Esophagus (tissue), 2 donors: Measurements from ENCODE around the gene KRT83. TPM values are rescaled to one million over a fixed set of nuclear protein-coding genes. Genes with fewer than 3 reads are reported as not detected.

Experiments used
- H3K27ac ChIP-seq, 2 donors: one replicate each; pipeline ENCODE4 v1.5.1; 2013; ENCODE audit warnings: low read depth in 2 of 2, mild to moderate bottlenecking in 2 of 2, inconsistent platforms in 1 of 2, low read length in 1 of 2, moderate library complexity in 1 of 2
- H3K27me3 ChIP-seq, 2 donors: one replicate each; pipeline ENCODE4 v1.6.1; 2013; ENCODE audit warnings: low read length in 2 of 2, control low read depth in 1 of 2, mild to moderate bottlenecking in 1 of 2; ENCODE audit not compliant: insufficient read depth in 2 of 2, control insufficient read depth in 1 of 2
- H3K36me3 ChIP-seq, 2 donors: one replicate each; pipeline ENCODE4 v1.6.1; 2013; ENCODE audit warnings: low read length in 1 of 2; ENCODE audit not compliant: control insufficient read depth in 2 of 2, insufficient read depth in 2 of 2
- H3K4me1 ChIP-seq, 2 donors: one replicate each; pipeline ENCODE4 v1.6.1; 2013; ENCODE audit warnings: low read length in 1 of 2; ENCODE audit not compliant: control insufficient read depth in 2 of 2, insufficient read depth in 2 of 2
- H3K4me3 ChIP-seq, 2 donors: one replicate each; pipeline ENCODE4 v1.5.1; 2013; ENCODE audit warnings: low read length in 2 of 2, mild to moderate bottlenecking in 2 of 2, low read depth in 1 of 2, moderate library complexity in 1 of 2
- H3K9me3 ChIP-seq, 2 donors: one replicate each; pipeline ENCODE4 v1.6.1; 2013; ENCODE audit warnings: mild to moderate bottlenecking in 2 of 2, low read depth in 1 of 2, low read length in 1 of 2, moderate library complexity in 1 of 2; ENCODE audit not compliant: control insufficient read depth in 2 of 2, insufficient read depth in 1 of 2
- WGBS, 2 donors: extraction: QIAGEN DNeasy Blood & Tissue Kit; methylation state at CpG; one replicate each; pipeline ENCODE4 v1.1.7; 2013; 5-methylcytosine and 5-hydroxymethylcytosine counted together
- polyA plus RNA-seq, 2 donors: library from polyadenylated mRNA; stranded (reverse); fragments of 200-250 nt; gene quantifications; one replicate each; pipeline ENCODE4 v1.2.3, GENCODE V29; 2013
- donor health status: healthy with polysubstance abuse.
- donor health status: Bipolar disorder and iron deficiency.

The KRT83 gene
- polyA plus RNA-seq, 2 donors: not detected

- 80 to 93% methylated on average over 3 of the region's 3 CpGs for WGBS, 2 donors
- Histone ChIP-seq H3K9me3 (no peaks in the 10 kb centered on the region), H3K27me3 (no peaks in the 10 kb centered on the region), H3K4me3 (no peak overlapping the region), H3K27ac (no peak overlapping the region), H3K4me1 (peaks cover 0 to 4% of the 10 kb centered on the region in 2 donors), H3K36me3 (no peaks in the 10 kb centered on the region)
These were observed 2.9 kb upstream of the KRT83 start for GRCh38 chr12:52324153-52324444.

- H3K9me3 ChIP-seq: no peaks in the 10 kb centered on the region
- H3K27me3 ChIP-seq: no peaks in the 10 kb centered on the region
- no peak overlapping the region for H3K4me3 ChIP-seq
- WGBS, 2 donors: 90 to 92% methylated on average over 10 of the region's 10 CpGs
- H3K4me1 ChIP-seq: peaks cover 0 to 4% of the 10 kb centered on the region in 2 donors
- H3K27ac ChIP-seq: no peak overlapping the region
- no peaks in the 10 kb centered on the region for H3K36me3 ChIP-seq
These were observed 2.4 kb upstream of the KRT83 start for GRCh38 chr12:52323416-52324152.

- H3K9me3 ChIP-seq: no peaks in the 10 kb centered on the region
- no peaks in the 10 kb centered on the region for H3K36me3 ChIP-seq
- H3K27ac ChIP-seq: no peak overlapping the region
- no peak overlapping the region for H3K4me3 ChIP-seq
- 70 to 71% methylated on average over 1 of the region's 1 CpG for WGBS, 2 donors
- peaks cover 0 to 3% of the 10 kb centered on the region in 2 donors for H3K4me1 ChIP-seq
- H3K27me3 ChIP-seq: no peaks in the 10 kb centered on the region
These were observed 1.8 kb upstream of the KRT83 start for GRCh38 chr12:52323001-52323400.

- Histone ChIP-seq H3K27ac (no peak overlapping the region), H3K4me1 (no peaks in the 10 kb centered on the region), H3K36me3 (no peaks in the 10 kb centered on the region), H3K27me3 (no peaks in the 10 kb centered on the region), H3K9me3 (no peaks in the 10 kb centered on the region), H3K4me3 (no peak overlapping the region)
- 95% methylated on average over 1 of the region's 1 CpG for WGBS, 2 donors
These were observed 871 bp upstream of the KRT83 start for GRCh38 chr12:52322069-52322468.

- Histone ChIP-seq H3K4me3 (no peak overlapping the region), H3K9me3 (no peaks in the 10 kb centered on the region), H3K4me1 (no peaks in the 10 kb centered on the region), H3K27ac (no peak overlapping the region), H3K36me3 (no peaks in the 10 kb centered on the region), H3K27me3 (no peaks in the 10 kb centered on the region)
- 67 to 72% methylated on average over 4 of the region's 4 CpGs for WGBS, 2 donors
These were observed 220 bp upstream of the KRT83 start for GRCh38 chr12:52321418-52321817.

GRCh38 chr12:52319097-52319496 is 2.1 kb downstream of the KRT83 start:
- H3K9me3 ChIP-seq: no peaks in the 10 kb centered on the region
- H3K4me3 ChIP-seq: no peak overlapping the region
- H3K27me3 ChIP-seq: no peaks in the 10 kb centered on the region
- no peak overlapping the region for H3K27ac ChIP-seq
- no peaks in the 10 kb centered on the region for H3K4me1 ChIP-seq
- H3K36me3 ChIP-seq: no peaks in the 10 kb centered on the region
- WGBS, 2 donors: 64 to 75% methylated on average over 11 of the region's 11 CpGs

- Histone ChIP-seq H3K27ac (no peak overlapping the region), H3K36me3 (no peaks in the 10 kb centered on the region), H3K4me3 (no peak overlapping the region), H3K9me3 (no peaks in the 10 kb centered on the region), H3K27me3 (no peaks in the 10 kb centered on the region), H3K4me1 (no peaks in the 10 kb centered on the region)
- 82 to 87% methylated on average over 11 of the region's 11 CpGs for WGBS, 2 donors
These were observed 2.8 kb downstream of the KRT83 start for GRCh38 chr12:52318241-52318990.

- WGBS, 2 donors: 84 to 88% methylated on average over 12 of the region's 12 CpGs
- H3K27me3 ChIP-seq: no peaks in the 10 kb centered on the region
These were observed 3.6 kb downstream of the KRT83 start for GRCh38 chr12:52317468-52318052.

GRCh38 chr12:52316701-52317100 is 4.5 kb downstream of the KRT83 start:
- 88 to 98% methylated on average over 11 of the region's 11 CpGs for WGBS, 2 donors
- Histone ChIP-seq H3K4me3 (no peak overlapping the region), H3K9me3 (no peaks in the 10 kb centered on the region), H3K36me3 (no peaks in the 10 kb centered on the region), H3K27me3 (no peaks in the 10 kb centered on the region), H3K27ac (no peak overlapping the region), H3K4me1 (no peaks in the 10 kb centered on the region)

More at GRCh38 chr12:52317468-52318052, 3.6 kb downstream of the KRT83 start:
- Histone ChIP-seq H3K36me3 (no peaks in the 10 kb centered on the region), H3K4me3 (no peak overlapping the region), H3K9me3 (no peaks in the 10 kb centered on the region), H3K4me1 (no peaks in the 10 kb centered on the region), H3K27ac (no peak overlapping the region)
